HG03139 (cell line): ENCODE measurements around the gene KCNJ13.
"Not testable (repeated sequence)": the region's sequence is repeated elsewhere in the genome, so short reads cannot be mapped to it uniquely, and the experiment has no call there.

ENCODE experiments used
- ATAC-seq: cut with Tn5 transposase; IDR thresholded peaks from one replicate; pipeline ENCODE4 v1.9.1; 2021; ENCODE audit not compliant: unreplicated experiment

KCNJ13 gene

DNA sequence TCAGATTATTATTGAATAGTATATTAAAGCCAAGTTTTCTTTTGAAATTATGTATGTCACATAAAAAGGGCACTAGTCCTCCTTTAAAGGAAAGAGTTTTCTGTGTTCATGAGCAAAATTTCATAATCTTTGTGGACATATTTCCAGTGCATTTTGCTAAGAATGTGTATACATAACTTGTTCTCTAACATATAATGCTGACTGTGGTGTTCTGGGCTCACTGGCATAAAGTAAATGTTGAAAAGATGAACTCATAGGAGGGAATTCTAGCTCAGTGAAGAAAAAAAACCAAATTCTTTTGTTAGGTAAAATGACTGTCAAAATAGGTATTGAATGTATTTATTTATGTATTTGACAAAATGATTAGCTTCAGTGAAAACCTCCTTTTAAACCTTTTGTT lies 6.2 kb downstream of the KCNJ13 start:
- no peak for ATAC-seq

DNA sequence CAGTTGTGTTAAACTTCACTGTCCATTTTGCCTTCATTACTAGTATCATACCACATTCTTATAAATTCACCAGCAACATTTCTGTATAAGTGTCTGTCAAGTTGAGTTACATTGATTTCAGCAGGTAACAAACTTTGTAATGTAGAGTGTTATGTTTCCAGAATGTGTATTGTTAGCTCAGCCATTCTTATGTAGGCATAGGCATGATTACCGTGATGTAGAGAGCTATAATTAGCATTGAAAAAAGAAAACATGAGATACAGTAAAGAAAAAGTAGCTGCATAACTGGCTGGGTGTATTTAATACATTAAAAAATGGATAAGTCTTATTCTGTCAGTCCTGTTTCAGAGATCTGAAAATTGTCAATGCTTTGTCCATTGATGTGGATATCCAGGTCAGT lies 8.5 kb downstream of the KCNJ13 start:
- ATAC-seq = no peak

GRCh38 chr2:232761301-232761907 lies 15.0 kb downstream of the KCNJ13 start:
- ATAC-seq = no peak

DNA sequence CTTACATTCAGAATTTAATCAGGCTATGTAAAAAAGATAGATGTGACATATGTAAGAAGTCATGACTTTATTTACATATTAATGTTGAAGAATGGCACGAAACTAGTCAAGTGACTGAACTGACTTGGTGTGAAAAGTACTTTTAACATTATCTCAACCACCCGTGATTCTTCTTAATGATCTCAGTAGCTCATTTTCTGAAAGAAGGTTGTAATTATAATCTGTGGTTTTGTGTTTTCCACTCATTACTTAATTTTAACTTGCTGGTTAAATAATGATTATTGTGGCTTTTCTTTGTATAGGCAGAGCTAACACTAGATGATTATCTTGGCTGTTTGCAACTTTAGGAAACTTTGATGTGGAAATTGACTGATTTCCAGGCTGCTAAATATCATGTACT lies 18.5 kb downstream of the KCNJ13 start:
- ATAC-seq = no peak

GRCh38 chr2:232750135-232750671 lies 26.2 kb downstream of the KCNJ13 start:
- ATAC-seq = no peak

DNA sequence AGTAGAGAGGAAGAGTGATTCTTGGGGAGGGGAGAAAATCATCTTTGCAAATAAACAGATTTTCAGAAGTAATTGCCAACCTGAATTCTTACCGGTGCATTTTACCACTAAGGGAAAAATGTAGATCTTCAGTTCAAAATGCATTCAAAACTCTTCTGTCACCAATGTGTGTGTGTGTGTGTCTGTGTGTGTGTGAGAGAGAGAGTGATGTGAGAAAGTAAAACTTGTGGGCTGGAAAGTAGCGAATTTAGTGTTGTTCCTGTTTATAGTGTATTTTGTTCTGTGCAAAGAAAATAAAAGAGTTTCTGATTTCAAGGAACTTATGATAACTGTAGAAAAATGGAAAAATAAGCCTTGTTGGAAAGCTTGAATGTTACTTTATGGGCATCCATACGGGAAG lies 27.0 kb downstream of the KCNJ13 start:
- no peak for ATAC-seq

GRCh38 chr2:232748038-232748437 lies 28.3 kb downstream of the KCNJ13 start:
- ATAC-seq = no peak

- ATAC-seq = no peak
Observed at GRCh38 chr2:232744963-232745362, 31.4 kb downstream of the KCNJ13 start.

- no peak for ATAC-seq
Observed at GRCh38 chr2:232741972-232742371, 34.4 kb downstream of the KCNJ13 start.

DNA sequence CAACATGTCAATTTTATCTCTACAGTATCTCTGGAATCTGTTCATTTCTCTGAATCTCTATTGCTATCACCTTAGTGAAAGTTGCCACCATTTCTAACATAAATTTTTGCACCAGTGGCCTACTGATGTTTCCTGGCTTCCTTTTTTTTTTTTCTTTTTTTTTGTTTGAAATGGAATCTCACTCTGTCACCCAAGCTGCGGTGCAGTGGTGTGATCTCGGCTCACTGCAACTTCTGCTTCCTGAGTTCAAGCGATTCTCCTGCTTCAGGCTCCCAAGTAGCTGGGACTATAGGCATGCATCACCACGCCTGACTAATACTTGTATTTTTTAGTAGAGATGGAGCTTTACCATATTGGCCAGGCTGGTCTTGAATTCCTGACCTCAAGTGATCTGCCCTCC lies 35.1 kb downstream of the KCNJ13 start:
- no peak for ATAC-seq

GRCh38 chr2:232731470-232731869 lies 44.9 kb downstream of the KCNJ13 start:
- ATAC-seq = no peak

DNA sequence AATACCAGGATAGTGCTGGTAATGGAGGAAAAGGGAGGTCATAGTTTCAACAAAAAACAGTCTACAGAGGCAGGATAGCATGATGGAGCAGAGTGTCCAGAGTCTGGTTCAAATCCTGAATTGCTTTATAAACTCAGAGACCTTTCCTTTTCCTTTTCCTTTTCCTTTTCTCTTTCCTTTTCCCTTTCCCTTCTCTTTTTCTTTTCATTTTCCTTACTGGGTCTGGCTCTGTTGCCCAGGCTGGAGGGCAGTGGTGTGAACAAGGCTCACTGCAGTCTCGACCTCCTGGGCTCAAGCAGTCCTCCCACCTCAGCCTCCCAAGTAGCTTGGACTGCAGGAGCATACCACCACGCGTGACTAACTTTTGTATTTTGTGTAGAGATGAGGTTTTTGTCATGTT lies 47.6 kb downstream of the KCNJ13 start:
- ATAC-seq = no peak

DNA sequence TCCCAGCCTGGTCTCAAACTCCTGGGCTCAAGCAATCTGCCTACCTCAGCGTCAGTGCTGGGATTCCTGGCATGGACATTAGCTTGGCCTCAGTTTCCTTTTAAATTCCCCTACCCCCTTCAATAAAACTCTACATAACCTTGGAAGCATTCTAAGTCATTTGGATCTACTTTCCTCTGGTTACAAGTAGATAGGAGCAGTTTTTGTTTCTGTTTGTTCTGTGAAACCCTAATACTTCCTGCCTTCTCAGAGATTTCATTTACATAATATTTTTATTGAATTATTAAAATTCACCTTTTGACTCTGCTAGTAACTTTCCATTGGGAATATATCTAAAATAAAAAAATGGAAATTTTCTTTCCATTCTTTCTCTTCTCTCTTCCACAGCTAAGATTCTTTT lies 53.3 kb downstream of the KCNJ13 start:
- ATAC-seq = no peak

DNA sequence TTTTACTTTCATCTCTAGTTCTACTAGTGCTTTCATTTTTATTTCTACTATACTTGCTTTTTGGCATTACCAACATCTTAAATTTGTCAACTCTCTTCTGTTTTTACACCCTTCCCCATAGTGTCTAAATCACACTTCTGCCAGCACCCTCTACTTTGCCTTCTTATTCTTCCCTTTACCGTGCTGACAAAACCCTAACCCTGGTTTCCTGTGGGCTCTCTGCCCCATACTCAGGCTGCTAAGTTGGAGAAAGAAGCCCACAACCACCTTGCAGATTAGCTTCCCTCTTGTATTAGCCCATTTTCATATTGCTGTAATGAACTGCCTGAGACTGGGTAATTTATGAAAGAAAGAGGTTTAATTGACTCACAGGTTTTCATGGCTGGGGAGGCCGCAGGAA lies 54.5 kb downstream of the KCNJ13 start:
- no peak for ATAC-seq

GRCh38 chr2:232721261-232721660 lies 55.1 kb downstream of the KCNJ13 start:
- no peak for ATAC-seq

GRCh38 chr2:232720056-232720455 lies 56.3 kb downstream of the KCNJ13 start:
- not testable (repeated sequence) for ATAC-seq
